GM12891 (cell line): ENCODE results near the gene DDX41.

Experiments
- POLR2A ChIP-seq: IDR thresholded peaks from 2 replicates; pipeline ENCODE4 v1.6.1; 2011; ENCODE audit warnings: low read depth, low read length, control low read depth
- POLR2AphosphoS5 ChIP-seq: IDR thresholded peaks from 2 replicates; pipeline ENCODE4 v1.6.1; 2011; ENCODE audit warnings: low read depth, low read length, control low read depth
- SPI1 ChIP-seq: IDR thresholded peaks from 2 replicates; pipeline ENCODE4 v1.6.1; 2011; ENCODE audit warnings: low read depth, low read length, control low read depth
- TAF1 ChIP-seq: IDR thresholded peaks from 2 replicates; pipeline ENCODE4 v1.6.1; 2011; ENCODE audit warnings: low read depth, low read length, control low read depth

- TF ChIP-seq POLR2A (no peak), POLR2AphosphoS5 (no peak), TAF1 (no peak), SPI1 (no peak)
Measured at GRCh38 chr5:177491983-177492746, 24.6 kb downstream of the DDX41 start.
